CD4-positive, alpha-beta T cell treated with Interleukin-15 for 4 hours (primary cell): ENCODE results near the gene RPL3.

Source experiments
- DNase-seq: peaks from one replicate; pipeline ENCODE4 v3.0.0-alpha.2; 2020; ENCODE audit warnings: low spot score

The RPL3 gene

GRCh38 chr22:39282645-39283321, 36.6 kb downstream of the RPL3 start:
- no peak for DNase-seq

- DNase-seq = no peak
These were observed 38.3 kb downstream of the RPL3 start for GRCh38 chr22:39281126-39281525.

GRCh38 chr22:39280250-39280649, 39.2 kb downstream of the RPL3 start:
- no peak for DNase-seq

GRCh38 chr22:39279170-39279850, 40.1 kb downstream of the RPL3 start:
- no peak for DNase-seq

GRCh38 chr22:39278040-39278439, 41.4 kb downstream of the RPL3 start:
- no peak for DNase-seq

- no peak for DNase-seq
These were observed 42.2 kb downstream of the RPL3 start for GRCh38 chr22:39277142-39277607.

- no peak for DNase-seq
These were observed 42.8 kb downstream of the RPL3 start for GRCh38 chr22:39276440-39277141.

- no peak for DNase-seq
These were observed 43.5 kb downstream of the RPL3 start for GRCh38 chr22:39275814-39276439.

- no peak for DNase-seq
These were observed 45.2 kb downstream of the RPL3 start for GRCh38 chr22:39273950-39274887.

- no peak for DNase-seq
These were observed 48.6 kb downstream of the RPL3 start for GRCh38 chr22:39270792-39271191.

- no peak for DNase-seq
These were observed 49.1 kb downstream of the RPL3 start for GRCh38 chr22:39270280-39270679.

- DNase-seq = no peak
These were observed 50.2 kb downstream of the RPL3 start for GRCh38 chr22:39269095-39269790.

GRCh38 chr22:39268645-39269044, 50.8 kb downstream of the RPL3 start:
- no peak for DNase-seq

GRCh38 chr22:39267974-39268373, 51.4 kb downstream of the RPL3 start:
- DNase-seq = no peak

GRCh38 chr22:39266398-39267030, 52.9 kb downstream of the RPL3 start:
- no peak for DNase-seq

- no peak for DNase-seq
These were observed 54.1 kb downstream of the RPL3 start for GRCh38 chr22:39265143-39265886.

- DNase-seq = no peak
These were observed 54.9 kb downstream of the RPL3 start for GRCh38 chr22:39264349-39265038.

GRCh38 chr22:39263626-39264348, 55.6 kb downstream of the RPL3 start:
- DNase-seq = no peak
